A549 (cell line): ENCODE data around the gene CDH4. TPM values are rescaled to one million over a fixed set of nuclear protein-coding genes. Genes with fewer than 3 reads are reported as not detected.
"Not testable (repeated sequence)": the region's sequence is repeated elsewhere in the genome, so short reads cannot be mapped to it uniquely, and the experiment has no call there.

Experiments
- ATAC-seq, 2 experiments: fragments of 200-7000 bp in 1 of 2; fragments of >200 bp in 1 of 2; cut with Nextera tagmentation in 1 of 2; cut with Tn5 transposase in 1 of 2; 3 replicates each; pipeline versions ENCODE4 v1.8.0 to v1.9.1; 2018 to 2020; ENCODE audit warnings: mild to moderate bottlenecking in 1 of 2, moderate library complexity in 1 of 2
- CTCF ChIA-PET: fragments of 300-600 bp; sonication (Branson Sonifier 250); formaldehyde crosslinking; extraction: SDS; loops from one replicate; lab custom pipeline; 2021; ENCODE audit warnings: antibody characterized with exemption, inconsistent platforms; lab: Yijun Ruan, JAX
- POLR2A ChIA-PET: fragments of 350-600 bp; formaldehyde crosslinking; extraction: SDS; loops from one replicate; lab custom pipeline; 2021; ENCODE audit warnings: antibody characterized with exemption, inconsistent platforms; lab: Yijun Ruan, JAX
- DNase-seq, 2 experiments: peaks; one replicate each; pipeline versions ENCODE4 v3.0.0 to v3.0.0-alpha.2; 2011 to 2016; ENCODE audit warnings: low read depth in 1 of 2, low spot score in 1 of 2
- FAIRE-seq: peaks from 2 replicates; lab custom pipeline; 2011; peaks lifted over from hg19 to GRCh38; lab: Jason Lieb, UNC
- H3K27ac ChIP-seq, 2 experiments: fragments of >200 bp; sonication (Bioruptor Twin); formaldehyde crosslinking; 3 replicates each; pipeline ENCODE4 v1.5.1; 2016 to 2017
- H3K4me1 ChIP-seq: fragments of >200 bp; sonication (Bioruptor Twin); formaldehyde crosslinking; 3 replicates; pipeline ENCODE4 v1.6.1; 2016
- H3K4me2 ChIP-seq: fragments of >200 bp; sonication (Bioruptor Twin); formaldehyde crosslinking; 3 replicates; pipeline ENCODE4 v1.6.1; 2016
- H3K4me3 ChIP-seq: fragments of >200 bp; sonication (Bioruptor Twin); formaldehyde crosslinking; 3 replicates; pipeline ENCODE4 v1.5.1; 2016
- H3K9me3 ChIP-seq: fragments of >200 bp; sonication (Bioruptor Twin); formaldehyde crosslinking; 3 replicates; pipeline ENCODE4 v1.6.1; 2016
- ATOH8 ChIP-seq: fragments of 250-450 bp; sonication (Bioruptor Pico); IDR thresholded peaks from 2 replicates; pipeline ENCODE4 v1.5.0; 2020; ENCODE audit warnings: low read depth, mild to moderate bottlenecking, moderate library complexity
- CHD4 ChIP-seq: fragments of 200-600 bp; sonication (generic); IDR thresholded peaks from 2 replicates; pipeline ENCODE4 v1.6.1; 2016; ENCODE audit warnings: antibody characterized with exemption, mild to moderate bottlenecking, borderline replicate concordance
- ESRRA ChIP-seq: fragments of 150-350 bp; IDR thresholded peaks from 2 replicates; pipeline ENCODE4 v1.6.1; 2014; ENCODE audit warnings: mild to moderate bottlenecking, low read length, borderline replicate concordance
- FOXS1 ChIP-seq: fragments of 250-450 bp; sonication (Bioruptor Pico); IDR thresholded peaks from 2 replicates; pipeline ENCODE4 v1.5.0; 2020; ENCODE audit warnings: mild to moderate bottlenecking, moderate library complexity
- HDAC2 ChIP-seq: fragments of 200-600 bp; sonication (generic); IDR thresholded peaks from 2 replicates; pipeline ENCODE4 v1.6.1; 2016
- HEYL ChIP-seq: fragments of 250-450 bp; sonication (Bioruptor Pico); IDR thresholded peaks from 2 replicates; pipeline ENCODE4 v1.8.0; 2021; ENCODE audit warnings: mild to moderate bottlenecking, moderate library complexity
- HOXB5 ChIP-seq: fragments of 250-450 bp; sonication (Bioruptor Pico); IDR thresholded peaks from 2 replicates; pipeline ENCODE4 v1.5.0; 2020; ENCODE audit warnings: mild to moderate bottlenecking, moderate library complexity
- JUN ChIP-seq, 2 experiments: fragments of >200 bp; sonication (Bioruptor Twin); formaldehyde crosslinking; IDR thresholded peaks; 2 replicates in 1 of 2; 3 replicates in 1 of 2; pipeline ENCODE4 v1.6.1; 2016 to 2017
- KDM1A ChIP-seq: fragments of 200-600 bp; sonication (generic); IDR thresholded peaks from 2 replicates; pipeline ENCODE4 v1.6.1; 2016; ENCODE audit warnings: low read depth, mild to moderate bottlenecking
- KDM5A ChIP-seq: fragments of 200-600 bp; sonication (generic); IDR thresholded peaks from 2 replicates; pipeline ENCODE4 v1.6.1; 2016; ENCODE audit warnings: antibody characterized with exemption, mild to moderate bottlenecking
- MAFK ChIP-seq: fragments of 450-650 bp; IDR thresholded peaks from 2 replicates; pipeline ENCODE4 v1.6.1; 2014; ENCODE audit not compliant: partially characterized antibody
- NPAS2 ChIP-seq: fragments of 250-450 bp; sonication (Bioruptor Pico); IDR thresholded peaks from 2 replicates; pipeline ENCODE4 v1.8.0; 2022; ENCODE audit warnings: mild to moderate bottlenecking, moderate library complexity, borderline replicate concordance
- PBX3 ChIP-seq: IDR thresholded peaks from 2 replicates; pipeline ENCODE4 v1.6.1; 2012
- RARB ChIP-seq: fragments of 250-450 bp; sonication (Bioruptor Pico); IDR thresholded peaks from 2 replicates; pipeline ENCODE4 v1.8.0; 2021; ENCODE audit warnings: mild to moderate bottlenecking, moderate library complexity
- RCOR1 ChIP-seq: fragments of 150-350 bp; IDR thresholded peaks from 2 replicates; pipeline ENCODE4 v1.6.1; 2014; ENCODE audit warnings: antibody characterized with exemption, low read length, low read depth
- SMC3 ChIP-seq: fragments of >200 bp; sonication (Bioruptor Twin); formaldehyde crosslinking; IDR thresholded peaks from 3 replicates; pipeline ENCODE4 v1.6.1; 2018; ENCODE audit warnings: inconsistent platforms
- SREBF2 ChIP-seq: fragments of 450-650 bp; IDR thresholded peaks from 2 replicates; pipeline ENCODE4 v1.6.1; 2014; ENCODE audit warnings: mild to moderate bottlenecking, moderate library complexity
- TFCP2L1 ChIP-seq: fragments of 250-450 bp; sonication (Bioruptor Pico); IDR thresholded peaks from 2 replicates; pipeline ENCODE4 v1.5.0; 2021; ENCODE audit warnings: mild to moderate bottlenecking
- WGBS: methylation state at CpG from one replicate; pipeline ENCODE4 v1.1.6; 2017; ENCODE audit errors: missing lambda C conversion rate; 5-methylcytosine and 5-hydroxymethylcytosine counted together
- polyA plus RNA-seq, 4 experiments: library from polyadenylated mRNA; depleted of rRNA in 3 of 4; stranded (reverse); fragments of >200 nt; fragmentation: RNase III in 1 of 4; extraction: RNeasy Plus Mini Kit Qiagen cat#74134 plus additional on column Dnase treatment in 1 of 4; gene quantifications; 2 replicates in 3 of 4; 3 replicates in 1 of 4; pipeline ENCODE4 v1.2.3, GENCODE V29; 2011 to 2017

CDH4 gene
- polyA plus RNA-seq, 2 of the 4 experiments (the other 2 are of a cell fraction) = 3.4 to 10.3 TPM

GRCh38 chr20:61268024-61268423, 16.0 kb downstream of the CDH4 start:
- CTCF ChIA-PET = interaction anchor here (1.1 to 2.0 kb wide), 3 partner anchors 14 to 416 kb away, joined by 3 to 7 read pairs (median 3); no protein-coding TSS in a partner anchor
- TF ChIP-seq NPAS2 (CRISPR knock-in tag) (no peak), HOXB5 (CRISPR knock-in tag) (no peak), KDM1A (no peak), PBX3 (no peak), HDAC2 (no peak), HEYL (CRISPR knock-in tag) (no peak), ATOH8 (no peak), JUN (IDR thresholded peaks at IDR 0.05) (no peak), SREBF2 (no peak), KDM5A (no peak), RCOR1 (no peak), TFCP2L1 (no peak), SMC3 (no peak), CHD4 (no peak), ESRRA (no peak), FOXS1 (CRISPR knock-in tag) (no peak)
- DNase-seq (no peak), ATAC-seq (no peak), FAIRE-seq (no peak)
- no peak overlapping the region for H3K4me3 ChIP-seq
- 93% methylated on average over 7 of the region's 10 CpGs for WGBS
- no peak overlapping the region for H3K4me2 ChIP-seq
- POLR2A ChIA-PET = no interaction called here
- no peaks in the 10 kb centered on the region for H3K4me1 ChIP-seq
- no peak overlapping the region for H3K27ac ChIP-seq
- H3K9me3 ChIP-seq = no peaks in the 10 kb centered on the region

- CTCF ChIA-PET = no interaction called here
- DNase-seq (no peak), FAIRE-seq (no peak), ATAC-seq (no peak; a peak in 1 of 6 replicates)
- 81% methylated on average over 26 of the region's 28 CpGs for WGBS
- Histone ChIP-seq H3K4me1 (no peaks in the 10 kb centered on the region), H3K4me2 (no peak overlapping the region), H3K4me3 (no peak overlapping the region), H3K9me3 (no peaks in the 10 kb centered on the region), H3K27ac (no peak overlapping the region)
- POLR2A ChIA-PET = no interaction called here
- TF ChIP-seq SREBF2 (no peak), RARB (CRISPR knock-in tag) (no peak), MAFK (peak; percentile 90)
Observed at GRCh38 chr20:61271312-61272231, 19.5 kb downstream of the CDH4 start.

- ATAC-seq, H3K4me1 ChIP-seq, POLR2A ChIA-PET, CTCF ChIA-PET, FAIRE-seq, H3K4me2 ChIP-seq, H3K9me3 ChIP-seq, H3K27ac ChIP-seq, DNase-seq, H3K4me3 ChIP-seq: not testable (repeated sequence)
- WGBS = 88% methylated on average over 3 of the region's 7 CpGs
Observed at GRCh38 chr20:61273024-61273423, 21.0 kb downstream of the CDH4 start.

- not testable (repeated sequence) for DNase-seq
- WGBS = 38% methylated on average over 1 of the region's 1 CpG
Observed at GRCh38 chr20:61273666-61274065, 21.6 kb downstream of the CDH4 start.

More at GRCh38 chr20:61273666-61274065, 21.6 kb downstream of the CDH4 start:
- ATAC-seq, FAIRE-seq, H3K4me3 ChIP-seq, CTCF ChIA-PET, H3K4me2 ChIP-seq, H3K4me1 ChIP-seq, H3K27ac ChIP-seq, H3K9me3 ChIP-seq, POLR2A ChIA-PET: not testable (repeated sequence)
